ENCODE measurements around the gene PUS7. TPM values are rescaled to one million over a fixed set of nuclear protein-coding genes. Genes with fewer than 3 reads are reported as not detected.

Gene PUS7
- total RNA-seq, 1 experiment from 2014 or later = 39.0 TPM

DNA sequence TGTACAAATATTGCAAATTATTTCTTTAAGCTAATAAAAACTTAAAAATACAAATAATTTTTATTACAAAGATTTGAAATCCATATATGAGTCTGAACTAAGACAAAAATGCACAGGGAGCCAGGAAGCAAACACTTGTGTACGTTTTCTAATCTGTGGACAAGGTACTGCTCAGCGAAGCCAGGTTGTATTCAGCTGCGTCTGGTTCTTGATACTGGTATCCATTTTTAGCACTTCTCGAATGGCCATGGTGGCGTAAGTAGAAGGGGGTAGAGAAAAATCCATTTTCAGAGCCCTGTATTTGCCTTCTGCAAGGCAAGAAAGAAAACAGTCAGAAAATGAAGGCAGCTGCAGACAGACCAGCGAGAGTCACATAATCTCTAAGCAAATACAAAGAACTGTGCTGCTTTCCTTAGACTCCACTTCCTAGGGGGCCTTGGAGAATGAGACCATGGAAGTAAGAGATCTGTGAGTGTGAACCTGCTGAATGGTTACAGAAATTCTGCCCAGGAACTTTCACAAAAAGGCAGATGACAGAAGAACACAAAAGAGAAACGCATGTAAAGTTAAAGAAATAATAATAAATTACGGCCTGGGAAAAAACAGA lies 64.3 kb downstream of the PUS7 start:
- no peak for ATAC-seq
- Histone ChIP-seq H3K4me3 (replicated peaks in 1 of 2; ENCODE audit: low read depth in 1 of 2, low read length in 2 of 2) (no peak overlapping the region), H3K9me3 (ENCODE audit: control insufficient read depth in 1 of 2, insufficient read depth in 1 of 2, low read depth in 1 of 2, low read length in 2 of 2) (no peaks in the 10 kb centered on the region), H3K36me3 (ENCODE audit: control insufficient read depth in 1 of 2, insufficient read depth in 2 of 2, low read length in 2 of 2) (peaks cover 18 to 22% of the 10 kb centered on the region in 2 experiments; a peak in 2 of 4 replicates), H3K27ac (ENCODE audit: low read depth, low read length) (no peak overlapping the region), H3K9me2 (ENCODE audit: insufficient read depth) (no peaks in the 10 kb centered on the region), H3K27me3 (ENCODE audit: insufficient read depth, low read length) (no peaks in the 10 kb centered on the region), H3K79me2 (ENCODE audit: insufficient read depth, low read length) (no peaks in the 10 kb centered on the region), H2AFZ (ENCODE audit: low read depth, low read length, poor library complexity, severe bottlenecking) (no peak overlapping the region), H3K9ac (ENCODE audit: low read length) (no peak overlapping the region), H3K4me1 (ENCODE audit: control insufficient read depth in 1 of 2, insufficient read depth in 2 of 2, low read length in 2 of 2) (no peaks in the 10 kb centered on the region), H3K4me2 (ENCODE audit: low read length) (no peak overlapping the region), H4K20me1 (ENCODE audit: insufficient read depth) (no peaks in the 10 kb centered on the region)
- no peak for DNase-seq (ENCODE audit: low read depth, low spot score)
- intact Hi-C loops (cut with micrococcal nuclease) = no loop called here
- CTCF ChIA-PET = no interaction called here
- no TSS peak for BruUV-seq (replicated peaks)
- RAD21 ChIA-PET (ENCODE audit: low non-redundant PET in 1 of 2, low total read pairs in 2 of 2, uncharacterized antibody in 2 of 2, unreplicated experiment in 2 of 2) = no interaction called here
- POLR2A ChIA-PET = no interaction called here
- TF ChIP-seq, protein P1, sequence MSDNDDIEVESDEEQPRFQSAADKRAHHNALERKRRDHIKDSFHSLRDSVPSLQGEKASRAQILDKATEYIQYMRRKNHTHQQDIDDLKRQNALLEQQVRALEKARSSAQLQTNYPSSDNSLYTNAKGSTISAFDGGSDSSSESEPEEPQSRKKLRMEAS (IDR thresholded peaks at IDR 0.05) = no peak
- TF ChIP-seq ZFX (IDR thresholded peaks at IDR 0.05) (no peak), EZH2 (IDR thresholded peaks at IDR 0.05) (no peak), POLR2AphosphoS5 (IDR thresholded peaks at IDR 0.05; ENCODE audit: low read depth, low read length) (no peak), RAD21 (IDR thresholded peaks at IDR 0.05; ENCODE audit: low read depth) (no peak), ELF1 (IDR thresholded peaks at IDR 0.05; ENCODE audit: borderline replicate concordance, low read depth) (no peak), YY1 (IDR thresholded peaks at IDR 0.05; ENCODE audit: extremely low read depth, insufficient replicate concordance, low read depth, low read length) (no peak), SP1 (IDR thresholded peaks at IDR 0.05; ENCODE audit: low read depth) (no peak), CEBPB (IDR thresholded peaks at IDR 0.05; ENCODE audit: low read depth) (no peak)
- TF ChIP-seq, protein P2, sequence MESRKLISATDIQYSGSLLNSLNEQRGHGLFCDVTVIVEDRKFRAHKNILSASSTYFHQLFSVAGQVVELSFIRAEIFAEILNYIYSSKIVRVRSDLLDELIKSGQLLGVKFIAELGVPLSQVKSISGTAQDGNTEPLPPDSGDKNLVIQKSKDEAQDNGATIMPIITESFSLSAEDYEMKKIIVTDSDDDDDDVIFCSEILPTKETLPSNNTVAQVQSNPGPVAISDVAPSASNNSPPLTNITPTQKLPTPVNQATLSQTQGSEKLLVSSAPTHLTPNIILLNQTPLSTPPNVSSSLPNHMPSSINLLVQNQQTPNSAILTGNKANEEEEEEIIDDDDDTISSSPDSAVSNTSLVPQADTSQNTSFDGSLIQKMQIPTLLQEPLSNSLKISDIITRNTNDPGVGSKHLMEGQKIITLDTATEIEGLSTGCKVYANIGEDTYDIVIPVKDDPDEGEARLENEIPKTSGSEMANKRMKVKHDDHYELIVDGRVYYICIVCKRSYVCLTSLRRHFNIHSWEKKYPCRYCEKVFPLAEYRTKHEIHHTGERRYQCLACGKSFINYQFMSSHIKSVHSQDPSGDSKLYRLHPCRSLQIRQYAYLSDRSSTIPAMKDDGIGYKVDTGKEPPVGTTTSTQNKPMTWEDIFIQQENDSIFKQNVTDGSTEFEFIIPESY (IDR thresholded peaks at IDR 0.05; ENCODE audit: extremely low read depth, insufficient replicate concordance, low read length) = no peak

Measured in HCT116 (cell line).